Raji (cell line): ENCODE measurements around the gene NECTIN2.

Experiments used
- POLR2A ChIP-seq: IDR thresholded peaks from 2 replicates; pipeline ENCODE4 v1.6.1; 2011; ENCODE audit warnings: low read depth, low read length, control low read depth; ENCODE audit not compliant: insufficient read depth

NECTIN2 gene

GRCh38 chr19:44865196-44865767 is 19.2 kb downstream of the NECTIN2 start:
- no peak for TF ChIP-seq POLR2A

- no peak for TF ChIP-seq POLR2A
These were observed 20.6 kb downstream of the NECTIN2 start for GRCh38 chr19:44866664-44867063.

GRCh38 chr19:44867578-44867977 is 21.5 kb downstream of the NECTIN2 start:
- no peak for TF ChIP-seq POLR2A

- TF ChIP-seq POLR2A: no peak
These were observed 23.8 kb downstream of the NECTIN2 start for GRCh38 chr19:44869733-44870470.

DNA sequence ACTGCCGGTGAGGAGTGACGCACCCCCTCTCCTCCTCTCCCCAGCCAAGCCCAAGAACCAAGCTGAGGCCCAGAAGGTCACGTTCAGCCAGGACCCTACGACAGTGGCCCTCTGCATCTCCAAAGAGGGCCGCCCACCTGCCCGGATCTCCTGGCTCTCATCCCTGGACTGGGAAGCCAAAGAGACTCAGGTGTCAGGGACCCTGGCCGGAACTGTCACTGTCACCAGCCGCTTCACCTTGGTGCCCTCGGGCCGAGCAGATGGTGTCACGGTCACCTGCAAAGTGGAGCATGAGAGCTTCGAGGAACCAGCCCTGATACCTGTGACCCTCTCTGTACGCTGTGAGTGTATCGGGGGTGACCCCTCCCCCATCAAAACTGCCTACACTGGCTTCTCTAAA is 25.7 kb downstream of the NECTIN2 start:
- no peak for TF ChIP-seq POLR2A

GRCh38 chr19:44872661-44873060 is 26.6 kb downstream of the NECTIN2 start:
- TF ChIP-seq POLR2A: no peak

- TF ChIP-seq POLR2A: no peak
These were observed 28.2 kb downstream of the NECTIN2 start for GRCh38 chr19:44874317-44874716.

GRCh38 chr19:44875666-44876451 is 29.8 kb downstream of the NECTIN2 start:
- no peak for TF ChIP-seq POLR2A

- TF ChIP-seq POLR2A: no peak
These were observed 30.9 kb downstream of the NECTIN2 start for GRCh38 chr19:44876930-44877535.

DNA sequence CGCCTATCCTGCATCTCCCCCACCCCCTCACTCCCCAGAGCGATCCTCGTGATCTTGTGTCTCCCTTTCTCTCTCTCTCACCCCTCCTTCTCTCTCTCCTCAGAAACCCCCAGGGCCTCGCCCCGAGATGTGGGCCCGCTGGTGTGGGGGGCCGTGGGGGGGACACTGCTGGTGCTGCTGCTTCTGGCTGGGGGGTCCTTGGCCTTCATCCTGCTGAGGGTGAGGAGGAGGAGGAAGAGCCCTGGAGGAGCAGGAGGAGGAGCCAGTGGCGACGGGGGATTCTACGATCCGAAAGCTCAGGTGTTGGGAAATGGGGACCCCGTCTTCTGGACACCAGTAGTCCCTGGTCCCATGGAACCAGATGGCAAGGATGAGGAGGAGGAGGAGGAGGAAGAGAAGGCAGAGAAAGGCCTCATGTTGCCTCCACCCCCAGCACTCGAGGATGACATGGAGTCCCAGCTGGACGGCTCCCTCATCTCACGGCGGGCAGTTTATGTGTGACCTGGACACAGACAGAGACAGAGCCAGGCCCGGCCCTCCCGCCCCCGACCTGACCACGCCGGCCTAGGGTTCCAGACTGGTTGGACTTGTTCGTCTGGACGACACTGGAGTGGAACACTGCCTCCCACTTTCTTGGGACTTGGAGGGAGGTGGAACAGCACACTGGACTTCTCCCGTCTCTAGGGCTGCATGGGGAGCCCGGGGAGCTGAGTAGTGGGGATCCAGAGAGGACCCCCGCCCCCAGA is 32.2 kb downstream of the NECTIN2 start:
- no peak for TF ChIP-seq POLR2A

DNA sequence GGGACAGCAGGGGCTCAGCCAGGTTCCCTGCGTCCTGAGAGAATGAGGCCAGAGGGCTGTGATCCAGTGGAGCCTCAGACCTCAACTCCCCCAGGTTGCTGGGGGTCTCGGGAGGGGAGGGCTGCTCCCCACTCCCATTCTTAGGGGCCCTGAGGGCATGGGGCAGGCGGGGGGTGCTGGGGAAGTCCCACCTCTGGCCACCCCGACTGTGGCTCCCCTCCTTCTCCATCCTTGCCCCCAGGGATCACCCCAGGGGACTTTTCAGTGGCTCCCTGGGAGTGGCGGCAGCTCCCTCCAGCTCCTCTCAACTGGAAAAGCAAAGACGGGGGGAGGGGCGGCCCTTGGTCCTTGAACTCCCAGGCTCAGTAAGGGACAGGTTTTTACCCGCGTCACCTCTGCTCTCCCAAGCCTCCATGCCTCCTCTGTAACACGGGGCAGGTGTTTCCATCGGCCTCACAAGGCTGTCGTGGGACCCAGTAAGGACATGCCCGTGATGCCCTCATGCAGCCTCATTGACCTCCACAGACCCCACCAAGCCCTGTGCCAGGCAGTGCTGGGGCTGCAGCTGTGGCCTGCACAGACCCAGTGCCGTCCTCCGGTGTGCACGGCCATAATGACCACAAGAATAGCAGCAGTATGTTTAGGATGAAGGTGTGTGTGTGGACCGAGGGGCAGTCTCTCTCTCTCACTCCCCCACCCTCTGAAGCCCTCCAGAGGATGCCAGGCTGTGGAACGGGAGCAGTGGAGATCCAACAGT is 33.4 kb downstream of the NECTIN2 start:
- no peak for TF ChIP-seq POLR2A

DNA sequence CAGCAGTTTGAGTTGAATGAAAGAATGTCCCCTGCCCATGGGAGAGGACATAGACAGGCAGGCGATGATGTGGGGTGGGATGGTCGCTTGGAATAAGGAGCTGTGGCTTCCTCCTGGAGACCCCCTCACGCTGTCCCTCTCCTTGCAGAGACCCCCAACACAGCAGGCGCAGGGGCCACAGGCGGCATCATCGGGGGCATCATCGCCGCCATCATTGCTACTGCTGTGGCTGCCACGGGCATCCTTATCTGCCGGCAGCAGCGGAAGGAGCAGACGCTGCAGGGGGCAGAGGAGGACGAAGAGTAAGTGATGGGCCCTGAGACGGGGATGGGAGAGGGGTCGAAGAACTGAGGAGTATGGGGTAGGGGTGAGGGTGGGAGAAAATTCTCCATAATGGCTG is 36.0 kb downstream of the NECTIN2 start:
- no peak for TF ChIP-seq POLR2A

DNA sequence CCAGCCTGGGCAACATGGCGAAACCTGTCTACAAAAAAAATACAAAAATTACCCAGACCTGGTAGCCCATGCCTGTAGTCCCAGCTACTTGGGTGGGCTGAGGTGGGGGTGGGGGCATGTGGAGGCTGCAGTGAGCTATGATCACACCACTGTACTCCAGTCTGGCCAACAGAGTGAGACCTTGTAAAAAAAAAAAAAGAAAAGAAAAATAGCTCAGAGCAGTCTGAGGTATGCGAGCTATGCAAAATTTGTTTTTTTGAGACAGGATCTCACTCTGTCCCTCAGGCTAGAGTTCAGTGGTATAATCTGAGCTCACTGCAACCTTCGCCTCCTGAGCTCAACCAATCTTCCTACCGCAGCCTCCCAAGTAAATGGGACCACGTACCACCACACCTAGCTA is 37.8 kb downstream of the NECTIN2 start:
- no peak for TF ChIP-seq POLR2A

- TF ChIP-seq POLR2A: no peak
These were observed 38.5 kb downstream of the NECTIN2 start for GRCh38 chr19:44884566-44884965.
